Measurements from ENCODE around the gene PRX. TPM values are rescaled to one million over a fixed set of nuclear protein-coding genes. Genes with fewer than 3 reads are reported as not detected.
A peak's percentile ranks its signal among the peaks of the same experiment; 100 is the strongest.

Gene PRX
- total RNA-seq, 1 donor from 2014 or later, result 3.3 TPM

GRCh38 chr19:40449506-40449905 is 36.3 kb upstream of the PRX start:
- no peaks in the 10 kb centered on the region for H3K27me3 ChIP-seq
- no peaks in the 10 kb centered on the region for H3K9me3 ChIP-seq
- no peak overlapping the region for H3K27ac ChIP-seq
- peaks cover 18 to 38% of the 10 kb centered on the region in 2 donors for H3K36me3 ChIP-seq
- intact Hi-C loops (cut with DNase I), result no loop called here
- H3K4me1 ChIP-seq, result no peaks in the 10 kb centered on the region
- no peak overlapping the region for H3K4me3 ChIP-seq
- DNase-seq (ENCODE audit: low spot score in 2 of 2), result no peak
- TF ChIP-seq, protein P1, sequence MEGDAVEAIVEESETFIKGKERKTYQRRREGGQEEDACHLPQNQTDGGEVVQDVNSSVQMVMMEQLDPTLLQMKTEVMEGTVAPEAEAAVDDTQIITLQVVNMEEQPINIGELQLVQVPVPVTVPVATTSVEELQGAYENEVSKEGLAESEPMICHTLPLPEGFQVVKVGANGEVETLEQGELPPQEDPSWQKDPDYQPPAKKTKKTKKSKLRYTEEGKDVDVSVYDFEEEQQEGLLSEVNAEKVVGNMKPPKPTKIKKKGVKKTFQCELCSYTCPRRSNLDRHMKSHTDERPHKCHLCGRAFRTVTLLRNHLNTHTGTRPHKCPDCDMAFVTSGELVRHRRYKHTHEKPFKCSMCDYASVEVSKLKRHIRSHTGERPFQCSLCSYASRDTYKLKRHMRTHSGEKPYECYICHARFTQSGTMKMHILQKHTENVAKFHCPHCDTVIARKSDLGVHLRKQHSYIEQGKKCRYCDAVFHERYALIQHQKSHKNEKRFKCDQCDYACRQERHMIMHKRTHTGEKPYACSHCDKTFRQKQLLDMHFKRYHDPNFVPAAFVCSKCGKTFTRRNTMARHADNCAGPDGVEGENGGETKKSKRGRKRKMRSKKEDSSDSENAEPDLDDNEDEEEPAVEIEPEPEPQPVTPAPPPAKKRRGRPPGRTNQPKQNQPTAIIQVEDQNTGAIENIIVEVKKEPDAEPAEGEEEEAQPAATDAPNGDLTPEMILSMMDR (IDR thresholded peaks at IDR 0.05), result no peak

DNA sequence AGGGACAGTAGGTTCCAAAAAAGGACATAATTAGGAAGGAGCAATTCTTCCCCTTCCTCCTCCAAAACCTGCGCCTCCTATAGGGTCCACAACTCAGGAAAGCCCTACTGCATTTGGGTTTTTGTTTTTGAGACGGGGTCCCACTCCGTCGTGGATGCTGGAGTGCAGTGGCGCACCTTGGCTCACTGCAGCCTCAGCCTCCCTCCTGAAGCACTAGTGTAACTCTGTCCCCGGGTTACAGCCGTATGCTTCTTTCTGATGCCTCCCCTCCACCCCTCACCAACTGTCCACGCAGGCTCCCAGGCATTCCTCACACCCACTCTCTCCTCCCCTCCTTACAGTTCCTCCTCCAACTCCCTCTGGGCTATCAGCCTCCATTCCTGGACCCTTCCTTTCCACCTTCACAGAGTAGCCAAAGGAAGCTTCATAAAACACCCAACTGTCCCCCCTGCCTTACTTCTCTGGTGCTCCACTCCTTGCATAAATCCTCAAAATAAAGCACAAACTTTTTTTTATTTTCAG is 33.1 kb upstream of the PRX start:
- TF ChIP-seq, protein P1 (IDR thresholded peaks at IDR 0.05), result no peak
- Histone ChIP-seq H3K9me3 (no peaks in the 10 kb centered on the region), H3K27me3 (no peaks in the 10 kb centered on the region), H3K4me3 (no peak overlapping the region), H3K27ac (no peak overlapping the region), H3K4me1 (peaks cover 3 to 11% of the 10 kb centered on the region in 2 donors), H3K36me3 (peaks cover 24 to 48% of the 10 kb centered on the region in 2 donors)
- intact Hi-C loops (cut with DNase I), result no loop called here
- DNase-seq (ENCODE audit: low spot score in 2 of 2), result no peak

DNA sequence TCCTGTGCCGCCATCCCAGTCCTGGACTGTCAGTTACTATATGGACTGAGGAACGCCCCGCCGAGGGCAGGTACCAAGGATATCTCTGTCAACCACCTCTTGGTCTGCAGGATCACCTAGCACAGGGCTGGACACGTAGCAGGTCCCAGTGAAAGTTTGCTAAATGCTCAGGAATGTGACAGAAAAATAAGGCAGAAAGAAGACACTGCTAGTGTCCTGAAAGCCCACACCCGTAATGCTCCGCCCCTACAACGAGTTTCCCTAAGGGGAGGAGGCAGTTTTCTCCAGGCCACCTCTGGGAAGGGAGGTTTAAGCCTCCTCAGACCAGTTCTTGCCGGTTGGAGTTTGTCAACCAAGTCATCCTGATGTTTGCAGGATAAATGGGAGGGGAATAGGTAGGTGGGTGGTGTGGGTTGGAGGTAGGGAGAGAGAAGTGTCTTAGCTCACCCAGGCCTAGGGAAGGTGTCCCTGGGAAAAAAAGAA is 32.6 kb upstream of the PRX start:
- no peak for DNase-seq (ENCODE audit: low spot score in 2 of 2)
- H3K4me1 ChIP-seq, result peaks cover 3 to 13% of the 10 kb centered on the region in 2 donors
- intact Hi-C loops (cut with DNase I), result no loop called here
- no peak overlapping the region for H3K27ac ChIP-seq
- H3K4me3 ChIP-seq, result no peak overlapping the region
- peaks cover 26 to 48% of the 10 kb centered on the region in 2 donors for H3K36me3 ChIP-seq
- TF ChIP-seq, protein P1 (IDR thresholded peaks at IDR 0.05), result no peak
- no peaks in the 10 kb centered on the region for H3K9me3 ChIP-seq
- H3K27me3 ChIP-seq, result no peaks in the 10 kb centered on the region

DNA sequence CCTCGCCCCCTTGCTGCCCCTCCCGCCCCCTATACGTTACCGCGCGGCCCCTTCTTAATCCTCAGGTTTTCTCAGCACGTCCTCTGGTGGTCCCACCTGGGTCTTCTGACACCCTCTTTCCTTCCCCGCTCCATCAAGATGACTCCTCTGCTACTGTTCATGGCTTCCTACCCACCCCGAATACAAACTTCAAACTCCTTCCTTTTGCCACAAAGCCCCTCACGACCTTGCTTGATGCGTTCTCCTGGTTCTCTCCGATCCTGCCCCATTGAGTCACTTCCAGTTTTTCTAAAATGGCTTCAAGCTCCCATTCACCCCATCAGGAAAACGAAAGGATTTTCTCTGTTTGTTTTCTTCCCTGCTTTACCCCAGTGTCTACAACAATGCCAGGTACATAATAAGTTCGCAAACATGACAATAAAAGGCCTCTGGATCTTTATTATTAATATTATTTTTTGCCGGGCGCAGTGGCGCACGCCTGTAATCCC is 31.7 kb upstream of the PRX start:
- intact Hi-C loops (cut with DNase I), result loop anchor here (1.0 to 5.0 kb wide), 6 partner anchors 20 to 157 kb away; partner anchors contain the start of genes BLVRB, C19orf47, LTBP4 and PLD3
- no peak for DNase-seq (ENCODE audit: low spot score in 2 of 2)
- H3K27me3 ChIP-seq, result no peaks in the 10 kb centered on the region
- H3K9me3 ChIP-seq, result no peaks in the 10 kb centered on the region
- TF ChIP-seq, protein P1 (IDR thresholded peaks at IDR 0.05), result peak in 1 of 3 experiments; percentile 44
- H3K27ac ChIP-seq, result peak overlapping the region; percentile 96 to 97
- H3K36me3 ChIP-seq, result peaks cover 32 to 53% of the 10 kb centered on the region in 2 donors
- peaks cover 3 to 13% of the 10 kb centered on the region in 2 donors for H3K4me1 ChIP-seq
- H3K4me3 ChIP-seq, result peak overlapping the region; percentile 93 to 96

- Histone ChIP-seq H3K36me3 (peaks cover 28 to 51% of the 10 kb centered on the region in 2 donors), H3K9me3 (no peaks in the 10 kb centered on the region), H3K4me1 (peaks cover 3 to 13% of the 10 kb centered on the region in 2 donors), H3K27me3 (no peaks in the 10 kb centered on the region), H3K27ac (peak within 1 kb of the TSS; percentile 96 to 97), H3K4me3 (peak within 1 kb of the TSS; percentile 93 to 96)
- intact Hi-C loops (cut with DNase I), result loop anchor here (1.0 to 5.0 kb wide), 8 partner anchors 10 to 246 kb away; partner anchors contain the start of genes BLVRB, C19orf47, LTBP4 and NUMBL
- DNase-seq (ENCODE audit: low spot score in 2 of 2), result peak; percentile 92 to 99
- TF ChIP-seq, protein P1 (IDR thresholded peaks at IDR 0.05), result no peak
Observed at GRCh38 chr19:40444000-40444824, 31.0 kb upstream of the PRX start, which contains the start of gene SERTAD3. Gene SERTAD3 (minus strand): TSS chr19:40444335. CDS start chr19:40442080, 2,255 bp downstream.

All from ascending aorta (tissue), 2 donors.